ENCODE data around the gene STK36. TPM values are rescaled to one million over a fixed set of nuclear protein-coding genes. Genes with fewer than 3 reads are reported as not detected.

The STK36 gene
- total and polyA plus RNA-seq, 2 donors (not counting 3 experiments of a cell fraction or from before 2014, with no cell fraction given) = 40.9 to 65.2 TPM

GRCh38 chr2:218627939-218628338 is 43.9 kb upstream of the STK36 start:
- DNase-seq (ENCODE audit: low read depth, low spot score) (no peak), FAIRE-seq (no peak)
- H2AFZ ChIP-seq (ENCODE audit: low read depth, low read length) = no peak overlapping the region
- H3K27ac ChIP-seq (ENCODE audit: insufficient read depth, low read depth, low read length) = no peak overlapping the region
- H3K4me1 ChIP-seq (ENCODE audit: control insufficient read depth, extremely low read depth, insufficient read depth, low read length) = peaks cover 30% of the 10 kb centered on the region
- CTCF ChIA-PET = interaction anchor here (1.2 kb wide), 1 partner anchor 31 kb away, joined by 5 read pairs; the partner anchor contains the start of genes BCS1L and ZNF142
- no peaks in the 10 kb centered on the region for H3K36me3 ChIP-seq (ENCODE audit: control insufficient read depth in 2 of 2, extremely low read depth in 1 of 2, insufficient read depth in 2 of 2, low read length in 2 of 2)
- no peak overlapping the region for H3K4me2 ChIP-seq (ENCODE audit: insufficient read depth, low read length)
- no peak overlapping the region for H3K9ac ChIP-seq (replicated peaks; ENCODE audit: extremely low read depth, insufficient read depth, low read length)
- POLR2A ChIA-PET = no interaction called here
- H3K9me1 ChIP-seq (replicated peaks; ENCODE audit: control insufficient read depth, extremely low read depth, insufficient read depth, low read length) = no peaks in the 10 kb centered on the region
- H3K9me3 ChIP-seq (replicated peaks; ENCODE audit: control insufficient read depth, insufficient read depth, low read length) = no peaks in the 10 kb centered on the region
- H4K20me1 ChIP-seq (replicated peaks; ENCODE audit: control insufficient read depth, extremely low read depth, insufficient read depth, low read length) = no peaks in the 10 kb centered on the region
- no peaks in the 10 kb centered on the region for H3K27me3 ChIP-seq (ENCODE audit: control insufficient read depth in 2 of 2, insufficient read depth in 2 of 2, low read length in 2 of 2)
- no peak for TF ChIP-seq CTCF (IDR thresholded peaks at IDR 0.05; ENCODE audit: extremely low read depth in 1 of 2, insufficient read depth in 1 of 2, low read depth in 1 of 2, low read length in 2 of 2)
- TF ChIP-seq POLR2A (IDR thresholded peaks at IDR 0.05; ENCODE audit: low read depth, low read length) = no peak
- no peak for TF ChIP-seq JUN (IDR thresholded peaks at IDR 0.05; ENCODE audit: borderline replicate concordance, insufficient read depth, insufficient read length, low read depth)
- TF ChIP-seq MYC (IDR thresholded peaks at IDR 0.05; ENCODE audit: low read depth, low read length) = no peak
- no peak for TF ChIP-seq FOS (IDR thresholded peaks at IDR 0.05; ENCODE audit: borderline replicate concordance, insufficient read depth, low read length)
- no peak for TF ChIP-seq EZH2 (IDR thresholded peaks at IDR 0.05; ENCODE audit: borderline replicate concordance, low read depth, low read length, severe bottlenecking)
- no peak for TF ChIP-seq GATA2 (IDR thresholded peaks at IDR 0.05; ENCODE audit: insufficient read depth, insufficient read length, low read depth, low read length)
- TF ChIP-seq MAX (IDR thresholded peaks at IDR 0.05; ENCODE audit: insufficient read depth, insufficient read length) = no peak
- no peak for TF ChIP-seq POLR2AphosphoS5 (IDR thresholded peaks at IDR 0.05; ENCODE audit: insufficient read depth, low read depth, low read length)
- no TSS peak for BruUV-seq (replicated peaks)
- no peaks in the 10 kb centered on the region for H3K79me2 ChIP-seq (ENCODE audit: control insufficient read depth, insufficient read depth, low read length)
- intact Hi-C loops (cut with micrococcal nuclease) = no loop called here
- dilution Hi-C loops (cut with MboI; ENCODE audit: extremely low pct_ligation_motif_present, low sequenced_read_pairs) = no loop called here
- no peak overlapping the region for H3K4me3 ChIP-seq (replicated peaks in 1 of 3; ENCODE audit: insufficient read depth in 1 of 3, low read depth in 1 of 3, low read length in 3 of 3)
